ENCODE data around the gene RABL3.
"Not testable (repeated sequence)": the region's sequence is repeated elsewhere in the genome, so short reads cannot be mapped to it uniquely, and the experiment has no call there.

RABL3 gene

GRCh38 chr3:120682095-120682681 lies 60.1 kb downstream of the RABL3 start, which contains the start of gene HGD:
HGD (minus strand) TSS chr3:120682239; CDS start chr3:120682111, 128 bp downstream.
- DNase-seq = no peak

GRCh38 chr3:120681506-120682038 lies 60.7 kb downstream of the RABL3 start:
- DNase-seq = no peak

GRCh38 chr3:120681018-120681417 lies 61.3 kb downstream of the RABL3 start:
- no peak for DNase-seq

- no peak for DNase-seq
Measured at GRCh38 chr3:120680193-120680894, 62.0 kb downstream of the RABL3 start.

GRCh38 chr3:120678984-120679383 lies 63.3 kb downstream of the RABL3 start:
- no peak for DNase-seq

GRCh38 chr3:120678331-120678947 lies 63.9 kb downstream of the RABL3 start:
- DNase-seq = no peak

GRCh38 chr3:120677193-120677592 lies 65.1 kb downstream of the RABL3 start:
- DNase-seq = not testable (repeated sequence)

GRCh38 chr3:120673116-120673515 lies 69.2 kb downstream of the RABL3 start:
- no peak for DNase-seq

- DNase-seq = no peak
Measured at GRCh38 chr3:120670576-120670975, 71.7 kb downstream of the RABL3 start.

GRCh38 chr3:120664926-120665325 lies 77.4 kb downstream of the RABL3 start:
- DNase-seq = no peak

- DNase-seq = no peak
Measured at GRCh38 chr3:120661945-120662344, 80.4 kb downstream of the RABL3 start.

- no peak for DNase-seq
Measured at GRCh38 chr3:120661106-120661905, 81.0 kb downstream of the RABL3 start.

GRCh38 chr3:120659834-120660233 lies 82.5 kb downstream of the RABL3 start:
- no peak for DNase-seq

GRCh38 chr3:120659285-120659684 lies 83.0 kb downstream of the RABL3 start:
- DNase-seq = no peak

- DNase-seq = no peak
Measured at GRCh38 chr3:120652896-120653545, 89.3 kb downstream of the RABL3 start.

- DNase-seq = no peak
Measured at GRCh38 chr3:120652281-120652680, 90.0 kb downstream of the RABL3 start.

GRCh38 chr3:120650311-120650710 lies 92.0 kb downstream of the RABL3 start:
- no peak for DNase-seq

- no peak for DNase-seq
Measured at GRCh38 chr3:120649830-120650233, 92.5 kb downstream of the RABL3 start.

GRCh38 chr3:120648290-120648689 lies 94.0 kb downstream of the RABL3 start:
- no peak for DNase-seq

- no peak for DNase-seq
Measured at GRCh38 chr3:120646771-120647432, 95.4 kb downstream of the RABL3 start.

GRCh38 chr3:120645083-120645845 lies 97.1 kb downstream of the RABL3 start:
- DNase-seq = no peak

Data from NCI-H774 (cell line).